ENCODE measurements around the gene RAB24.
"Not testable (repeated sequence)": the region's sequence is repeated elsewhere in the genome, so short reads cannot be mapped to it uniquely, and the experiment has no call there.

RAB24 gene

GRCh38 chr5:177303121-177303924, at the start of gene RAB24, which contains the start of gene PRELID1:
Gene RAB24 (minus strand): TSS chr5:177303719. CDS start chr5:177303288, 431 bp downstream.
Gene PRELID1 (plus strand): TSS chr5:177303799. CDS start chr5:177303986, 187 bp downstream.
- peak; percentile 93 for DNase-seq

- DNase-seq: no peak
Observed at GRCh38 chr5:177353093-177353492, 49.6 kb upstream of the RAB24 start.

- peak; percentile 91 for DNase-seq
Observed at GRCh38 chr5:177351392-177352329, 48.1 kb upstream of the RAB24 start, which contains the start of gene LMAN2. Gene LMAN2 (minus strand): TSS chr5:177351668. CDS start chr5:177351647, 21 bp downstream.

GRCh38 chr5:177350776-177351391, 47.4 kb upstream of the RAB24 start:
- DNase-seq: no peak

- no peak for DNase-seq
Observed at GRCh38 chr5:177349762-177350161, 46.2 kb upstream of the RAB24 start.

- DNase-seq: no peak
Observed at GRCh38 chr5:177349362-177349647, 45.8 kb upstream of the RAB24 start.

GRCh38 chr5:177347699-177348098, 44.2 kb upstream of the RAB24 start:
- DNase-seq: no peak

GRCh38 chr5:177346820-177347219, 43.3 kb upstream of the RAB24 start:
- DNase-seq: no peak

GRCh38 chr5:177344891-177345290, 41.4 kb upstream of the RAB24 start:
- DNase-seq: no peak

- DNase-seq: no peak
Observed at GRCh38 chr5:177343777-177344176, 40.3 kb upstream of the RAB24 start.

- not testable (repeated sequence) for DNase-seq
Observed at GRCh38 chr5:177343000-177343399, 39.5 kb upstream of the RAB24 start.

GRCh38 chr5:177339107-177339638, 35.7 kb upstream of the RAB24 start:
- DNase-seq: no peak

- DNase-seq: no peak
Observed at GRCh38 chr5:177338251-177339106, 35.0 kb upstream of the RAB24 start.

GRCh38 chr5:177336603-177337494, 33.3 kb upstream of the RAB24 start:
- no peak for DNase-seq

- peak; percentile 17 for DNase-seq
Observed at GRCh38 chr5:177336112-177336511, 32.6 kb upstream of the RAB24 start.

GRCh38 chr5:177335701-177336065, 32.2 kb upstream of the RAB24 start:
- no peak for DNase-seq

GRCh38 chr5:177334781-177335700, 31.5 kb upstream of the RAB24 start:
- DNase-seq: no peak

GRCh38 chr5:177334155-177334551, 30.6 kb upstream of the RAB24 start:
- DNase-seq: no peak

GRCh38 chr5:177333420-177334154, 30.1 kb upstream of the RAB24 start:
- DNase-seq: no peak
